Measurements from ENCODE around the gene STARD13.

Gene STARD13

GRCh38 chr13:33083054-33083453 is 202.5 kb downstream of the STARD13 start:
- H3K4me3 ChIP-seq (ENCODE audit: extremely low read depth, insufficient read depth, low read length, poor library complexity, severe bottlenecking), result no peak overlapping the region
- no peak overlapping the region for H3K27ac ChIP-seq (ENCODE audit: low read depth, low read length, severe bottlenecking)
- no peaks in the 10 kb centered on the region for H3K4me1 ChIP-seq (ENCODE audit: control insufficient read depth, insufficient read depth, low read length, poor library complexity, severe bottlenecking)
- no CpG with 5 or more reads among the region's 1 CpG for WGBS, 2 experiments (ENCODE audit: insufficient coverage in 2 of 2)
- H3K9me3 ChIP-seq (ENCODE audit: control insufficient read depth, low read length), result no peaks in the 10 kb centered on the region
- no peaks in the 10 kb centered on the region for H3K36me3 ChIP-seq (ENCODE audit: control insufficient read depth, insufficient read depth, low read length)

GRCh38 chr13:33081666-33082065 is 203.9 kb downstream of the STARD13 start:
- 100% methylated on average over 1 of the region's 1 CpG; no CpG with 5 or more reads in 1 of the 2 experiments for WGBS, 2 experiments (ENCODE audit: insufficient coverage in 2 of 2)
- H3K9me3 ChIP-seq (ENCODE audit: control insufficient read depth, low read length), result no peaks in the 10 kb centered on the region

GRCh38 chr13:33080972-33081590 is 204.5 kb downstream of the STARD13 start:
- H3K27ac ChIP-seq (ENCODE audit: low read depth, low read length, severe bottlenecking), result no peak overlapping the region
- H3K4me1 ChIP-seq (ENCODE audit: control insufficient read depth, insufficient read depth, low read length, poor library complexity, severe bottlenecking), result no peaks in the 10 kb centered on the region
- WGBS, 2 experiments (ENCODE audit: insufficient coverage in 2 of 2), result 81 to 87% methylated on average over 4 to 5 of the region's 5 CpGs
- no peaks in the 10 kb centered on the region for H3K9me3 ChIP-seq (ENCODE audit: control insufficient read depth, low read length)
- H3K4me3 ChIP-seq (ENCODE audit: extremely low read depth, insufficient read depth, low read length, poor library complexity, severe bottlenecking), result no peak overlapping the region
- no peaks in the 10 kb centered on the region for H3K36me3 ChIP-seq (ENCODE audit: control insufficient read depth, insufficient read depth, low read length)

More at GRCh38 chr13:33081666-33082065, 203.9 kb downstream of the STARD13 start:
- Histone ChIP-seq H3K36me3 (ENCODE audit: control insufficient read depth, insufficient read depth, low read length) (no peaks in the 10 kb centered on the region), H3K4me3 (ENCODE audit: extremely low read depth, insufficient read depth, low read length, poor library complexity, severe bottlenecking) (no peak overlapping the region), H3K27ac (ENCODE audit: low read depth, low read length, severe bottlenecking) (no peak overlapping the region), H3K4me1 (ENCODE audit: control insufficient read depth, insufficient read depth, low read length, poor library complexity, severe bottlenecking) (no peaks in the 10 kb centered on the region)

GRCh38 chr13:33079960-33080359 is 205.6 kb downstream of the STARD13 start:
- Histone ChIP-seq H3K4me3 (ENCODE audit: extremely low read depth, insufficient read depth, low read length, poor library complexity, severe bottlenecking) (no peak overlapping the region), H3K9me3 (ENCODE audit: control insufficient read depth, low read length) (no peaks in the 10 kb centered on the region), H3K4me1 (ENCODE audit: control insufficient read depth, insufficient read depth, low read length, poor library complexity, severe bottlenecking) (no peaks in the 10 kb centered on the region), H3K36me3 (ENCODE audit: control insufficient read depth, insufficient read depth, low read length) (no peaks in the 10 kb centered on the region), H3K27ac (ENCODE audit: low read depth, low read length, severe bottlenecking) (no peak overlapping the region)
- 100% methylated on average over 2 of the region's 2 CpGs; no CpG with 5 or more reads in 1 of the 2 experiments for WGBS, 2 experiments (ENCODE audit: insufficient coverage in 2 of 2)

- Histone ChIP-seq H3K27ac (ENCODE audit: low read depth, low read length, severe bottlenecking) (no peak overlapping the region), H3K36me3 (ENCODE audit: control insufficient read depth, insufficient read depth, low read length) (no peaks in the 10 kb centered on the region), H3K9me3 (ENCODE audit: control insufficient read depth, low read length) (no peaks in the 10 kb centered on the region), H3K4me1 (ENCODE audit: control insufficient read depth, insufficient read depth, low read length, poor library complexity, severe bottlenecking) (no peaks in the 10 kb centered on the region), H3K4me3 (ENCODE audit: extremely low read depth, insufficient read depth, low read length, poor library complexity, severe bottlenecking) (no peak overlapping the region)
- WGBS, 2 experiments (ENCODE audit: insufficient coverage in 2 of 2), result 82 to 100% methylated on average over 2 of the region's 3 CpGs
Observed at GRCh38 chr13:33078263-33078662, 207.3 kb downstream of the STARD13 start.

GRCh38 chr13:33076001-33076992 is 209.3 kb downstream of the STARD13 start:
- 94 to 99% methylated on average over 6 to 8 of the region's 10 CpGs for WGBS, 2 experiments (ENCODE audit: insufficient coverage in 2 of 2)
- Histone ChIP-seq H3K4me1 (ENCODE audit: control insufficient read depth, insufficient read depth, low read length, poor library complexity, severe bottlenecking) (no peaks in the 10 kb centered on the region), H3K4me3 (ENCODE audit: extremely low read depth, insufficient read depth, low read length, poor library complexity, severe bottlenecking) (no peak overlapping the region), H3K36me3 (ENCODE audit: control insufficient read depth, insufficient read depth, low read length) (no peaks in the 10 kb centered on the region), H3K9me3 (ENCODE audit: control insufficient read depth, low read length) (no peaks in the 10 kb centered on the region), H3K27ac (ENCODE audit: low read depth, low read length, severe bottlenecking) (no peak overlapping the region)

GRCh38 chr13:33073338-33073737 is 212.2 kb downstream of the STARD13 start:
- no CpG with 5 or more reads among the region's 3 CpGs for WGBS, 2 experiments (ENCODE audit: insufficient coverage in 2 of 2)
- Histone ChIP-seq H3K9me3 (ENCODE audit: control insufficient read depth, low read length) (no peaks in the 10 kb centered on the region), H3K4me3 (ENCODE audit: extremely low read depth, insufficient read depth, low read length, poor library complexity, severe bottlenecking) (no peak overlapping the region), H3K36me3 (ENCODE audit: control insufficient read depth, insufficient read depth, low read length) (no peaks in the 10 kb centered on the region), H3K4me1 (ENCODE audit: control insufficient read depth, insufficient read depth, low read length, poor library complexity, severe bottlenecking) (no peaks in the 10 kb centered on the region), H3K27ac (ENCODE audit: low read depth, low read length, severe bottlenecking) (no peak overlapping the region)

- H3K27ac ChIP-seq (ENCODE audit: low read depth, low read length, severe bottlenecking), result no peak overlapping the region
- H3K36me3 ChIP-seq (ENCODE audit: control insufficient read depth, insufficient read depth, low read length), result no peaks in the 10 kb centered on the region
- no peaks in the 10 kb centered on the region for H3K4me1 ChIP-seq (ENCODE audit: control insufficient read depth, insufficient read depth, low read length, poor library complexity, severe bottlenecking)
- no CpG with 5 or more reads among the region's 1 CpG for WGBS, 2 experiments (ENCODE audit: insufficient coverage in 2 of 2)
- no peaks in the 10 kb centered on the region for H3K9me3 ChIP-seq (ENCODE audit: control insufficient read depth, low read length)
- H3K4me3 ChIP-seq (ENCODE audit: extremely low read depth, insufficient read depth, low read length, poor library complexity, severe bottlenecking), result no peak overlapping the region
Observed at GRCh38 chr13:33072759-33073158, 212.8 kb downstream of the STARD13 start.

- 83 to 100% methylated on average over 1 of the region's 2 CpGs for WGBS, 2 experiments (ENCODE audit: insufficient coverage in 2 of 2)
- Histone ChIP-seq H3K9me3 (ENCODE audit: control insufficient read depth, low read length) (no peaks in the 10 kb centered on the region), H3K4me1 (ENCODE audit: control insufficient read depth, insufficient read depth, low read length, poor library complexity, severe bottlenecking) (no peaks in the 10 kb centered on the region), H3K27ac (ENCODE audit: low read depth, low read length, severe bottlenecking) (no peak overlapping the region), H3K4me3 (ENCODE audit: extremely low read depth, insufficient read depth, low read length, poor library complexity, severe bottlenecking) (no peak overlapping the region), H3K36me3 (ENCODE audit: control insufficient read depth, insufficient read depth, low read length) (no peaks in the 10 kb centered on the region)
Observed at GRCh38 chr13:33072282-33072681, 213.3 kb downstream of the STARD13 start.

- Histone ChIP-seq H3K4me3 (ENCODE audit: extremely low read depth, insufficient read depth, low read length, poor library complexity, severe bottlenecking) (no peak overlapping the region), H3K36me3 (ENCODE audit: control insufficient read depth, insufficient read depth, low read length) (no peaks in the 10 kb centered on the region), H3K9me3 (ENCODE audit: control insufficient read depth, low read length) (no peaks in the 10 kb centered on the region), H3K27ac (ENCODE audit: low read depth, low read length, severe bottlenecking) (no peak overlapping the region), H3K4me1 (ENCODE audit: control insufficient read depth, insufficient read depth, low read length, poor library complexity, severe bottlenecking) (no peaks in the 10 kb centered on the region)
- WGBS, 2 experiments (ENCODE audit: insufficient coverage in 2 of 2), result 83% methylated on average over 2 of the region's 2 CpGs
Observed at GRCh38 chr13:33070713-33071112, 214.8 kb downstream of the STARD13 start.

All from mesodermal cell (in vitro differentiated cells).